Brain microvascular endothelial cell (primary cell): Measurements from ENCODE around the gene KLF12.

Experiments used
- DNase-seq: peaks from one replicate; pipeline ENCODE4 v3.0.0-alpha.2; 2020
- H3K27ac ChIP-seq: fragments of 250-450 bp; sonication (Bioruptor Pico); 2 replicates; pipeline ENCODE4 v1.5.1; 2020; ENCODE audit warnings: mild to moderate bottlenecking, moderate library complexity
- H3K27me3 ChIP-seq: fragments of 250-450 bp; sonication (Bioruptor Pico); replicated peaks from 2 replicates; pipeline ENCODE4 v1.5.1; 2020; ENCODE audit warnings: mild to moderate bottlenecking
- H3K36me3 ChIP-seq: fragments of 250-450 bp; sonication (Bioruptor Pico); replicated peaks from 2 replicates; pipeline ENCODE4 v1.5.1; 2020; ENCODE audit warnings: mild to moderate bottlenecking
- H3K4me3 ChIP-seq: 2 replicates; pipeline ENCODE4 v1.5.1; 2011; ENCODE audit warnings: low read depth, mild to moderate bottlenecking, control low read depth, low read length, moderate library complexity
- CTCF ChIP-seq: IDR thresholded peaks from 2 replicates; pipeline ENCODE4 v1.5.1; 2011; ENCODE audit warnings: low read depth, mild to moderate bottlenecking, moderate library complexity, low read length, control low read depth, inconsistent platforms; ENCODE audit errors: missing control alignments
- in situ Hi-C: cut with HindIII; loops from 2 replicates; pipeline ENCODE4 v1.10.0; 2017; ENCODE audit warnings: low sequenced_read_pairs, low pct_ligation_motif_present

Gene KLF12

GRCh38 chr13:74098077-74098476 is 36.1 kb downstream of the KLF12 start:
- H3K36me3 ChIP-seq = no peaks in the 10 kb centered on the region
- in situ Hi-C loops = no loop called here
- TF ChIP-seq CTCF = no peak
- no peak overlapping the region for H3K27ac ChIP-seq
- no peaks in the 10 kb centered on the region for H3K27me3 ChIP-seq
- no peak overlapping the region for H3K4me3 ChIP-seq
- no peak for DNase-seq

GRCh38 chr13:74097116-74097515 is 37.1 kb downstream of the KLF12 start:
- H3K36me3 ChIP-seq = no peaks in the 10 kb centered on the region
- H3K27ac ChIP-seq = no peak overlapping the region
- DNase-seq = no peak
- H3K27me3 ChIP-seq = no peaks in the 10 kb centered on the region
- in situ Hi-C loops = no loop called here
- no peak overlapping the region for H3K4me3 ChIP-seq
- no peak for TF ChIP-seq CTCF

GRCh38 chr13:74093691-74094090 is 40.5 kb downstream of the KLF12 start:
- no peak for DNase-seq
- Histone ChIP-seq H3K27me3 (no peaks in the 10 kb centered on the region), H3K36me3 (no peaks in the 10 kb centered on the region), H3K4me3 (no peak overlapping the region), H3K27ac (no peak overlapping the region)
- in situ Hi-C loops = no loop called here
- TF ChIP-seq CTCF = no peak

- no peak overlapping the region for H3K27ac ChIP-seq
- no peaks in the 10 kb centered on the region for H3K27me3 ChIP-seq
- no peaks in the 10 kb centered on the region for H3K36me3 ChIP-seq
- no peak for TF ChIP-seq CTCF
- DNase-seq = no peak
- in situ Hi-C loops = no loop called here
- no peak overlapping the region for H3K4me3 ChIP-seq
Measured at GRCh38 chr13:74092711-74093110, 41.5 kb downstream of the KLF12 start.

- in situ Hi-C loops = no loop called here
- TF ChIP-seq CTCF = no peak
- DNase-seq = no peak
Measured at GRCh38 chr13:74090869-74091605, 43.2 kb downstream of the KLF12 start.

GRCh38 chr13:74090397-74090796 is 43.8 kb downstream of the KLF12 start:
- Histone ChIP-seq H3K27ac (no peak overlapping the region), H3K27me3 (no peaks in the 10 kb centered on the region), H3K4me3 (no peak overlapping the region), H3K36me3 (no peaks in the 10 kb centered on the region)
- DNase-seq = no peak
- in situ Hi-C loops = no loop called here
- TF ChIP-seq CTCF = no peak

More at GRCh38 chr13:74090869-74091605, 43.2 kb downstream of the KLF12 start:
- Histone ChIP-seq H3K4me3 (no peak overlapping the region), H3K36me3 (no peaks in the 10 kb centered on the region), H3K27ac (no peak overlapping the region), H3K27me3 (no peaks in the 10 kb centered on the region)
